Astrocyte (in vitro differentiated cells and primary cell): ENCODE results near the gene LGR4.

Experiments used
- CTCF ChIP-seq: IDR thresholded peaks from 2 replicates; pipeline ENCODE4 v1.5.1; 2011; ENCODE audit warnings: low read depth, mild to moderate bottlenecking, inconsistent platforms, low read length, moderate library complexity; ENCODE audit not compliant: insufficient read depth
- EZH2 ChIP-seq: IDR thresholded peaks from 2 replicates; pipeline ENCODE4 v1.6.1; 2012; ENCODE audit warnings: mild to moderate bottlenecking, low read length, inconsistent platforms; ENCODE audit not compliant: insufficient read depth

DNA sequence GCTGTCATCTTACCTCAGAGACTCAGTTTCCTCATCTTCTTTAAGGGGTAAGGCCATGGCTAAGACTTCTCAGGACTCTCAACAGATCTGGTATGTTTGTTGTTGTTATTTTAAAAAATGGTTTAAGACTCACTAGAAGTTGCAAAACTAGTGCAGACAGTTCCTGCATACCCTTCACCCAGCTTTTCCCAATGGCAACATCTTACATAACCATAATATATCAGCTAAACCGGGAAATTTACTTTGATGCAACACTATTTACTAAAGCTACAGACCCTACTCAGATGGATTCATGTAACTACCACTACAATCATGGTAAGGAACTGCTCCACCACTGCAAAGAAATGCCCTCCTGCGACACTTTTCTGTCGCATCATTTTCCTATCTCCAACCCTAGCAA is 20.4 kb downstream of the LGR4 start:
- TF ChIP-seq CTCF (no peak), EZH2 (no peak)
